GM18517 (cell line): Measurements from ENCODE around the gene GP9.
"Not testable (repeated sequence)": the region's sequence is repeated elsewhere in the genome, so short reads cannot be mapped to it uniquely, and the experiment has no call there.

Source experiments
- ATAC-seq: cut with Tn5 transposase; IDR thresholded peaks from one replicate; pipeline ENCODE4 v1.9.1; 2021; ENCODE audit warnings: mild to moderate bottlenecking, moderate library complexity; ENCODE audit not compliant: unreplicated experiment

GP9 gene

DNA sequence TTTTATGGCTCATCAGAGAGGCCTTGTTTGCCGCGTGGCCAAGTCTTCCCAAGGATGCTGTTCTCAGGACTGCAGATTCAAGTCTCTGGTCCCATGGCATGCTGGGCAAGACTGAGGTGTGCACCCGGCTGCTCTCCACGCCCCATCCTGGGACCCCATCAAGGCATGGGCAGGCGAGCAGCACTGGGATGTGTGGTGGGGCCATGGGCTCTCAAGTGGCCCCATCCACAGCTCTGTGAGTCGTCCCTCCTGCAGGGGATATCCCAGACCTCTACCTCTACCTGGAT, 13.1 kb upstream of the GP9 start:
- no peak for ATAC-seq

GRCh38 chr3:129050556-129051295, 9.9 kb upstream of the GP9 start:
- no peak for ATAC-seq

DNA sequence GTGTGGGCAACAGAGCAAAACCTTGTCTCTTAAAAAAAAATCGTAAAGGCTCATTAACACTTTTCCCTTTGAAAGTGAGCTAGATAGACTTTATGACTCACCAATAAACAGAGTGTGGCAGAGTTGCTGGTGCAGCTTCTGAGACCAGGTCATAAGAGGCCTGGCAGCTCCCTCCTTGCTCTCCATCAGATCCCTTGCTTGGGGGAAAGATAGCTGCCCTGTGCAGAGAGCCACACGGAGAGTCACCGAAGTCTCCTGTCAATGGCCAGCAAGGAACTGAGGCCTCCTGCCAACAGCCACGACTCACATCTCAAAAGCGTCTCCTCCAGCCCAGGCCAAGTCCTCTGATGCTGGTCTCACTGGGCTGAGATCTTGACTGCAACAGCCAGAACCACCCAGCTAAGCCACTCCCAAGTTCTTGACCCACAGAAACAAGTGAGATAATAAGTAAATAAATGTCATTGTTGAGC, 8.7 kb upstream of the GP9 start:
- ATAC-seq = no peak

DNA sequence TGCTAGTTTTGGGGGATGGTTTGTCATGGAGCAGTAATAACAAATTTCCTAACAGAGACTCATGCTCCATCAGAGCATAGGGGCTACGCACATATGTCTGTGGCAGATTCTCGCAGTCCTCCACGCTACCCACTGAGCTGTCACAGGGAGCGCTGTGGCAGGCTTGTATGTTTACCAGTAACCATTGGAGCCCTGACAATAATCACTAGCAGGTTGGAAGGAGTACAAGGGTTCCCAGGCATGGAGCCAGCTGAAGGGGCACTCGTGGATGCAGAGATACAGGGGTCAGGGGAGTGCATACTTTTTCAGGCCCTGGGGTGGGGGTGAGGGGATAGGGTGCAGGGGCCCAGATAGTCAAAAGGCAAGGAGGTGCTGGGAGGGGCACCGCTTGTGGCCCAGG, 7.9 kb upstream of the GP9 start:
- no peak for ATAC-seq

DNA sequence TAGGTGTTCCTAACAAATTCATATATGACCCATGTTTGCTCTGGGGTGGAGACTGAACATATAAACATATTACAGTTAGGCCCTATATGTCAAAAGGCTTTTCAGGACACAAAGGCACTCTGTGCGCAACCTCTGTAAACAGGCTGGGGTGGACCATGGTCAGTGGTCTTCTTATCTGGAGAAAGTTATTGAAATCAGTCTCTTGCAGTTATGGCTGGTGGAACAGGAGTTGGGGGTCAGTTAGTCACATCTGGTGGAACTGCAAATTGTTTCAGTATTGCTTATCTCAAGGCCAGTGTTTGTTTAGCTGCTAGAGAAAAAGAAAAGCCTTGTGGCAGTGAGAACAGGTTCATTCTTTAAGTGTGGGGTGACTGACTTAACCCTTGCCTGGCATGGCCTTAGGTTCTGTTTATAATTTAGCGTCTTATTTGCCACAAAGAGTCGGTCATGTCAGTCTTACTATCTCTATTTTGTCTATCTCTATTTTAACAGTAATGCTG, 5.9 kb upstream of the GP9 start:
- ATAC-seq = no peak

DNA sequence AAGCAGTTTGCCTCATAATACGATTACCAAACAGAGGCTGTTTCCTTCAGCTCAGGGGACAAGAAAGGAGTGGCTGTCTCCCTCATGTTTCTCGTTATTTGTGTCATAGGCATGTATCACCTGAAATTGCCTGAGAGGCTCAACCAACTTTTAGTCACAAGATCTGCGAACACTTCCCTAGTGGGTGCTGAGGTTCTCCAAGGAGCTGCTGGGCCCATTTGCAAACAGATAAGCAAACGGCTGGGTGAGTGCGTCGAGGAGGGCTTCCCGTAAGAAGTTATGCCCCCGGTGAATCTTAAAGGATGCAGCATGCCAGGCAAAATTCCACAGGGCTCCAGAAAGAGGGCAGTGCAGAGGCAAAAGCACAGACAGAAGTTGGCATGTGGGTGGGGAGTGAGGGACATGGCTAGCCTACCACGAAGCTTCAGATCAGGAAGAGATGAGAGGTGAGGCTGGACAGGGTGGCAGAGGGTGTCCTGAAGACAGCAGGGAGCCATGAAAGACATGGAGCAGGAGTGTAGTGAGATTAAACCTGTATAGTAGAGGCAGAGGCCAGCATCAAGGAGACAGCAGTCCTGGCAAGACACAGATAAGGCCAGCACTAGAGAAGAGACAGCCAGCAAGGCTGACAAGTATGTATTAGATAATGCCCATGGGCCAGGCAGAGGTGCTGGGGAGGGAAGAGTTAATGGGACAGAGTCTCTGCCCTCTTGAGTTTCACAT, 4.0 kb upstream of the GP9 start:
- ATAC-seq = no peak

GRCh38 chr3:129057249-129057648, 3.3 kb upstream of the GP9 start:
- ATAC-seq = no peak

GRCh38 chr3:129058441-129059200, 2.0 kb upstream of the GP9 start:
- ATAC-seq = peak; percentile 77

GRCh38 chr3:129059311-129059958, 1.1 kb upstream of the GP9 start:
- ATAC-seq = no peak

DNA sequence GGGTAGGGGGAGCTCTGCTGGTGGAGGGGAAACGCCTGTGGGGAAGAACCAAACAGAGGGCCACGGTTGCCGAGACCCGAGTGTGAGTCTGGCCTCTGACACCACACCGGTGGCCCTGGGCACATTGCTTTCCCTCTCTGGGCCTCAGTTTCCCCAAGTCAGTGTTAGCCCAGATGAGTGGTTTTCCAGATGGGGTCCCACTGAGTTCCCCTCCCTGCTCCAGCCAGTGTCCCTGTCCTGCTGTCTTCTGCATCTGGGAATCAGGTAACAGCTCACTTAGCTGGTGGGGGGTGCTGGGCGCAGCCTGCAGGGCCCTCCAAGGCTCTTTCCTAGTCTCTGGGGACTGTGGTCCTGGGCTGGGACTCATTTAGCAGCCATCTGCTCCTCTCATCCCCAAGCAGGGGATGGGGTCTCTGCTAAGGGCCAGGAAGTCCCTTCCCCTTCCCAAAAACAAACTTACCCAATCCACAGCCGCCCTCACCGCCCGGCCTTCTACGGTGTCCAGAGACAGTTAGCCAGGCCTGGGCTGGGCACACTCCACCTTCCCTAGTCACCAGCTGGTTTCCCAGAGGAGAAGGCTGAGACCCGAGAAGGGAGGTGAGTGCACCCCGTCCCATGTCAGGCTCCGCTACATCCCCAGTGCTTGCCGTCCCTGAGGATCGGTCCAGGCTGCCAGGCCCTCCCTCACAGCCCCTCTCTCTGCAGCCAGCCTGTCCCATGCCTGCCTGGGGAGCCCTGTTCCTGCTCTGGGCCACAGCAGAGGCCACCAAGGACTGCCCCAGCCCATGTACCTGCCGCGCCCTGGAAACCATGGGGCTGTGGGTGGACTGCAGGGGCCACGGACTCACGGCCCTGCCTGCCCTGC, 676 bp downstream of the GP9 start:
- no peak for ATAC-seq

DNA sequence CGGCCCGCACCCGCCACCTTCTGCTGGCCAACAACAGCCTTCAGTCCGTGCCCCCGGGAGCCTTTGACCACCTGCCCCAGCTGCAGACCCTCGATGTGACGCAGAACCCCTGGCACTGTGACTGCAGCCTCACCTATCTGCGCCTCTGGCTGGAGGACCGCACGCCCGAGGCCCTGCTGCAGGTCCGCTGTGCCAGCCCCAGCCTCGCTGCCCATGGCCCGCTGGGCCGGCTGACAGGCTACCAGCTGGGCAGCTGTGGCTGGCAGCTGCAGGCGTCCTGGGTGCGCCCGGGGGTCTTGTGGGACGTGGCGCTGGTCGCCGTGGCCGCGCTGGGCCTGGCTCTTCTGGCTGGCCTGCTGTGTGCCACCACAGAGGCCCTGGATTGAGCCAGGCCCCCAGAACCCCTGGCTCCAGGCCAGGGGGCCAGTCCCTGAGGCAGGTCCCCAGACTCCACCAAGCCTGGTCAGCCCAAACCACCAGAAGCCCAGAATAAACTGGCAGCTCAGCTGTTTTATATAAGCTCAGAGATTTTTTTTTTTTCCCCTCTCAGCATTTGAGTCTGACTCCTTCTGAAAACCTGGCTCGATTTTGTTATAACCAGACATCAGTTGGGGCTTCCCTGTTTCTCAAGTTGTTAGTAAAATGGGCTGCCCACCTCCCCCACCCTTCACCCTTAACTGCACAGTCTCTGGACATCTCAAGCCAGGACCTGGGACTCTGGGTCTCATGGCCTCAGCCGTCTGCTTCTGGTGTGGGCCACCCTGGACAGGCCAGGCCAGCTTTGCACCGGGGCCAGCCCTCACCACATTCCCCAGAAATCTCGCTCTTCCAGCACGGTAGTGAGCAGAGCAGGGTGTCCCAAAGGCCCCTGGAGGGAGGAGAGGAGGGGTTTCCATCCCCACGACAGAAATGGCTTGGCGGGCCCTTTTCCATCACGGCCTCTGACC, 1.6 kb downstream of the GP9 start:
- no peak for ATAC-seq

DNA sequence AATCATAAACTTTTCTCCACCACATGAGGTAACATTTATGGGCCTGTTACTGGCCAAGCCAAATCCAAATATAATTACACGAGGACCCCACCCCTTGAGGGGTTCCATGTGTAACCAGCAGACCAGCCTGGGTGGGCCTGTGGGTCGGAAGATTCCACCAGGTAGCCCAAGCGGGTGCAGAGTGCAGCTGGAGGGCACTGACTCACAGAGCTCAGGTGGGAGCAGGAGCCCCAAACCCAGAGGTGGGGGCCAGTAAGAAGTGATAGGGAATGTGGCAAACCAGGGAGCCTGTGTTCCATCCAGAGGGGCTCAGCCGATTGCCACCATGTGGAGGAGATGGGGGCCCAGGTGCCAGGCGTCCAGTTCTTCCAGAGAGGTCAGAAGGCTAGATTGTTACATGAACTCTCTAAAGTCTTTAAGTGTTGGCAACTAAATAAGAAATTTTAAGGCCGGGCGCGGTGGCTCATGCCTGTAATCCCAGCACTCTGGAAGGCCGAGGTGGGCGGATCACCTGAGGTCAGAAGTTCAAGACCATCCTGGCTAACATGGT, 2.6 kb downstream of the GP9 start:
- no peak for ATAC-seq

DNA sequence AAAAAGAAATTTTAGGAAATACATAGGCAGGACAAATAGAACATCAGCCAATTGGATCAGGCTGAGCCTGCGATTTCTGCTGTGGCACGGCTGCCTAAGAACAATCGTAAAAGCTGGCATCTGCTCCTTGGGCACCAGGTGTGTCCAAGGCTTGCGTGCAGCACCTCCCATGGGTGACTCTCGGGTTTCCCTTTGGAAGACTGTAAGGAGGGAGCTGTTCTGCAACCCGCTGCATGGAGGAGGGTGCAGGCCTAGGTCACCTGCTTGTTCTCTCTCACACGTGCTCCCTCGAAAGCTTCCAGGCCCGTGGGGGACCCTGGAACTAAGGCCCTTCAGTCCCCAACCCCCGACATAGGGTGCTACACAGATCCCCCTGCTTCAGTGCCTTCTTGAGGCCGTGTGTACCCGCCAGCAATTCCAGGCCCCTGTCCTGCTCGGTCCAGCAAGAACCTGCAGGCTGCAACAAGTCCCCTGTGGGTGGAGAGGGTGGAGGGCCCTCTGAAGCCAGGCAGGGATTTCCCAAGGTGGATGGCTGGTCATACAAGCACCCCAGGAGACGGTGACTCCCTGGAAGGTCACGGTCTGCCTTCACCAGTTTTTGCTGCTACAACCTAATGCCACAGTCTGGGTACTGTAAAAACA, 3.4 kb downstream of the GP9 start:
- no peak for ATAC-seq

- ATAC-seq = no peak
These were observed 4.6 kb downstream of the GP9 start for GRCh38 chr3:129065016-129065719.

DNA sequence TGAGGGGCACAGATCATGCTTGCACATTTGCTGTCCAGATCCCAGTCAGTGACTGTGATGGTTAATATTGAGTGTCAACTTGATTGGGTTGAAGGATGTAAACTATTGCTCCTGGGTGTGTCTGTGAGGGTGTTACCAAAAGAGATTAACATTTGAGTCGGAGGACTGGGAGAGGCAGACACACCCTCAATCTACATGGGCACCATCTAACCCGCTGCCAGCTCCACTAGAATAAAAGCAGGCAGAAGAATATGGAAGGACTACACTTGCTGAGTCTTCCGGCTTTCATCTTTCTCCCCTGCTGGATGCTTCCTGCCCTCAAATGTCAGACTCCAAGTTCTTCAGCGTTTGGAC, 5.1 kb downstream of the GP9 start:
- no peak for ATAC-seq

GRCh38 chr3:129067719-129068118, 7.1 kb downstream of the GP9 start:
- ATAC-seq = not testable (repeated sequence)

DNA sequence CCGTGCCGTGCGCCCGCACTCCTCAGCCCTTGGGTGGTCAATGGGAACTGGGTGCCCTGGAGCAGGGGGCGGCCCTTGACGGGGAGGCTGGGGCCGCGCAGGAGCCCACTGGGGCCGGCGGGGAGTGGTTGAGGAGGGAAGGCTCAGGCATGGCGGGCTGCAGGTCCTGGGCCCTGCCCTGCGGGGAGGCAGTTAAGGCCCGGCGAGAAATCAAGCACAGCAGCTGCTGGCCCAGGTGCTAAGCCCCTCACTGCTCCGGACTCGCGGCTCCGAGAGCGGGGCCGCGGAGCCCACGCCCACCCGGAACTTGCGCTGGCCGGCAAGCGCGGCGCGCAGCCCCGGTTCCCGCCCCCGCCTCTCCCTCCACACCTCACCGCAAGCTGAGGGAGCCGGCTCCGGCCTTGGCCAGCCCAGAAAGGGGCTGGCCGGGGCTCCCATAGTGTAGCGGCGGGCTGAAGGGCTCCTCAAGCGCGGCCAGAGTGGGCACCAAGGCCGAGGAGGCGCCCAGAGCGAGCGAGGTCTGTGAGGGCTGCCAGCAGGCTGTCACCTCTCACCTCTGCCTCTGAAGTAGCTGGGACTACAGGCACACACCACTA, 7.8 kb downstream of the GP9 start:
- ATAC-seq = no peak
